ENCODE results near the gene SNRNP27. TPM values are rescaled to one million over a fixed set of nuclear protein-coding genes. Genes with fewer than 3 reads are reported as not detected.

Gene SNRNP27, protein sequence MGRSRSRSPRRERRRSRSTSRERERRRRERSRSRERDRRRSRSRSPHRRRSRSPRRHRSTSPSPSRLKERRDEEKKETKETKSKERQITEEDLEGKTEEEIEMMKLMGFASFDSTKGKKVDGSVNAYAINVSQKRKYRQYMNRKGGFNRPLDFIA
- polyA plus RNA-seq (2011; rRNA removed) (14.3 and 33.9 TPM in 2 replicates), polyA minus RNA-seq (2011; rRNA and poly(A)+ RNA removed) (6.4 and 9.7 TPM in 2 replicates)

DNA sequence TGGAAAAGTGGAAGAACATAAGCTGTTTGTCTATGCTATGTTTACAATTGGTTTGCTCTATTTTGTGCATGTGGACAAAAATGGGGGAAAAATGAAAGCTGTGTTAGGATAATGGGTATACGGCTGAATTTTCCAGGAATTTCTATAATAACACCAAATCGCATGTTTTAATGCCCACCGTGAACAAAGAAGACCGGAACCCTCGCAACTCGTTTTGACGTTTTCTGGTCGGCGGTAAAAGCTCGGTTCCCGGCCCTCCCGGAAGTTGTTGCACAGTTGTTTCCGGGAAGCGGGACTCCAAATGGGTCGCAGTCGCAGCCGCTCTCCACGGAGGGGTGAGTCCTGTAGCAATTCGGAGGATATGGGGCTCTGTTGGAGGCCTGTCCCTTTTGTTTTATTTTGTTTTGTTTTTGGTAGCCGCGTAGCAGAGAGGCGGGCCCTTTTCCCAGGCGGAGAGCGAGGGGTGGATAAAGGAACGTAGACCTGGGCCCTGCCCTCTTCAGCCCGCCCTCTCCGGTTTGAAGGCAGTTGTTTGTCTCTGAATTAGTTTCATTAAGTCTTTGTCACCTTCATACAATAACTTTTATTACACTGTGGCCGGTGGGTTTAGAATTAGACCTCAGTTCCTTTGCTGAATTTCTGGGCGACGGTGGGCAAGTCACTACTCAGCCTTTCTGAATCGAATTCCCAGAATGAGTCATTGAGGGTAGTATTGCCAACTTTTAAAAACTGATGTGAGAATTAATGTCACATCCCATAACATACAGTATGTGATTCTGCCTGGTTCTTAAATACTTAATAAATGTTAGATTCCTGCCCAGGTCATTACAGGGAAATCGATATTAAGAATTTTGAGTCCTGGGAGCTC is at the start of gene SNRNP27:
Gene SNRNP27 (plus strand): TSS at position 273 of the 868 bp plus-strand sequence. CDS start 29 bp downstream, at position 302.
- TF ChIP-seq, protein P1, sequence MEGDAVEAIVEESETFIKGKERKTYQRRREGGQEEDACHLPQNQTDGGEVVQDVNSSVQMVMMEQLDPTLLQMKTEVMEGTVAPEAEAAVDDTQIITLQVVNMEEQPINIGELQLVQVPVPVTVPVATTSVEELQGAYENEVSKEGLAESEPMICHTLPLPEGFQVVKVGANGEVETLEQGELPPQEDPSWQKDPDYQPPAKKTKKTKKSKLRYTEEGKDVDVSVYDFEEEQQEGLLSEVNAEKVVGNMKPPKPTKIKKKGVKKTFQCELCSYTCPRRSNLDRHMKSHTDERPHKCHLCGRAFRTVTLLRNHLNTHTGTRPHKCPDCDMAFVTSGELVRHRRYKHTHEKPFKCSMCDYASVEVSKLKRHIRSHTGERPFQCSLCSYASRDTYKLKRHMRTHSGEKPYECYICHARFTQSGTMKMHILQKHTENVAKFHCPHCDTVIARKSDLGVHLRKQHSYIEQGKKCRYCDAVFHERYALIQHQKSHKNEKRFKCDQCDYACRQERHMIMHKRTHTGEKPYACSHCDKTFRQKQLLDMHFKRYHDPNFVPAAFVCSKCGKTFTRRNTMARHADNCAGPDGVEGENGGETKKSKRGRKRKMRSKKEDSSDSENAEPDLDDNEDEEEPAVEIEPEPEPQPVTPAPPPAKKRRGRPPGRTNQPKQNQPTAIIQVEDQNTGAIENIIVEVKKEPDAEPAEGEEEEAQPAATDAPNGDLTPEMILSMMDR (IDR thresholded peaks at IDR 0.05; ENCODE audit: insufficient read depth, low read depth, low read length), result no peak
- Histone ChIP-seq H3K27me3 (ENCODE audit: control insufficient read depth, insufficient read depth, low read length) (no peaks in the 10 kb centered on the region), H3K36me3 (ENCODE audit: control insufficient read depth, insufficient read depth, low read length) (peaks cover 6% of the 10 kb centered on the region), H3K4me3 (ENCODE audit: low read depth, low read length) (peak within 1 kb of the TSS; percentile 71)
- POLR2A ChIA-PET, result interaction anchor here (0.6 kb wide), 1 partner anchor 36 kb away, joined by 3 read pairs; no protein-coding TSS in a partner anchor
- CTCF ChIA-PET, result interaction anchor here (0.8 to 1.6 kb wide), 5 partner anchors 17 to 249 kb away, joined by 3 to 4 read pairs (median 3); no protein-coding TSS in a partner anchor
- peak; percentile 20 for DNase-seq (ENCODE audit: low read depth)

DNA sequence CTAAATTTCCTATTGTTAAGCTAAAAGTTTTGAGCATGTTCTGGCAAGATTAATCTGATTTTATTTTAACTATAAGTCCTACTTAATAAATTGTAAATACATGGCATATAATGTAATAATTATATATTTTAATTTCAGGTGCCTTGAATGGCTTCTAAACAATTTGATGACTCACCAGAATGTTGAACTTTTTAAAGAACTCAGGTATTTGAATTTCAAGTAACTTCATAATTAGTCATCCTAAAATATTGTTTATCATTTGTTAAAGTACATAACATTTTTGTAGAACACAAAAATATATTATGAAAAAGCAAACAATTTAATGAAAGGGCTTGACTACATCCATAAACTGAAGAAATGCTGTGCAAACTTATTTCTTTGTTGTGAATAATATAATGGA is 49.8 kb upstream of the SNRNP27 start:
- peaks cover 1% of the 10 kb centered on the region for H3K36me3 ChIP-seq (ENCODE audit: control insufficient read depth, insufficient read depth, low read length)
- ChIA-PET CTCF (no interaction called here), POLR2A (no interaction called here)
- H3K4me3 ChIP-seq (ENCODE audit: low read depth, low read length), result no peak overlapping the region
- TF ChIP-seq, protein P1 (IDR thresholded peaks at IDR 0.05; ENCODE audit: insufficient read depth, low read depth, low read length), result no peak
- no peak for DNase-seq (ENCODE audit: low read depth)
- no peaks in the 10 kb centered on the region for H3K27me3 ChIP-seq (ENCODE audit: control insufficient read depth, insufficient read depth, low read length)

DNA sequence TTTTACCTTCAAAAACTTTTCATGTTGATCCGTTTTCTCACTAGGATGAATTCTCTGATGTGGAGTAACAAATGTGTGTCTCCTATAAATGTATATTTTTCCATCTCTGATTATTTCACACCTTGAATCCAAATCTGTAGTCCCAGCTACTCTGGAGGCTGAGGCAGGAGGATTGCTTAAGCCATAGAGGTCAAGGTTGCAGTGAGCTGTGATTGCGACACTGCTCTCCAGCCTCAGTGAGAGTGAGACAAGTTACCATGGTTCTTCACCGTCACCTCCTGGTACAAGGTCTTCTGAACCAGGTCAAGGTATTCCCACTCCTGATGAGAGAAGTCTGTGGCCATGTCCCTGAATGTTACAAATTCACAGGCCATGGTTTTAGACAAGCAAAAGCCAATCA is 49.2 kb upstream of the SNRNP27 start:
- CTCF ChIA-PET, result no interaction called here

DNA sequence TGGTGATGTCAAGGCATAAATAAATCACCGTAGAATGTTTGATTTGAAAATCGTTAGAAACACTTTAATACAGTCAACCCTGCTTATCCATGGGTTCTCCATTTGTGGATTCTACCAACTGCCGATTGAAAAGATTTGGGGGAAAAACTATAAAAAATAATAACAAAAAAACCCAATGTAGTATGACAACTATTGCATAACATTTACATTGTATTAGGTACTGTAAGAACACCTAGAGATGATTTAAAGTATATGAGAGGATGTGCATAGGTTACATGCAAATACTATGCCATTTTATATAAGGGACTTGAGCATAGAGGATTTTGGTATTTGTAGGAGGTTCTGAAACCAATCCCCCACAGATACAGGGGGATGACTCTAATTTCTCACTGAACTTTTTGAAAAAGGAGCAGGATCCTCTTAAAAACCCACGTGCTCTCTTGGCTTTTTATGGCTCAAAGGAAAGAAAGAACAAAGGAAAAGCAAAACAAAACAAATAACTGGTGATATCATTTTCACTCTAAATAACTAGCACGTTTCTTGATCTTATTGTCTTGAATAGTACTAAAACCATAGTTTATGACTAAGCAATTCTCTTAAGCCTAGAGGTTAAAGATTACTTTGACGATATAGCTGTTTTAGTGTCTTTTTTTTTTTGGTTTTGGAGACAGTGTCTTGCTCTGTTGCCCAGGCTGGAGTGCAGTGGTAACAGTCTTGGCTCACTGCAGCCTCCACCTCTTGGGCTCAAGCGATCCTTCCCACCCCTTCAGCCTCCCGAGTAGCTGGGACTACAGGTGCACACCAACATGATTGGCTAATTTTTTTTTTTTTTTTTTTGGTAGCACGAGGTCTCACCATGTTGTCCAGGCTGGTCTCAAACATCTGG is 47.3 kb upstream of the SNRNP27 start:
- CTCF ChIA-PET, result interaction anchor here (0.8 kb wide), 1 partner anchor 10 kb away, joined by 3 read pairs; no protein-coding TSS in a partner anchor
- peaks cover 1% of the 10 kb centered on the region for H3K36me3 ChIP-seq (ENCODE audit: control insufficient read depth, insufficient read depth, low read length)
- POLR2A ChIA-PET, result no interaction called here
- H3K4me3 ChIP-seq (ENCODE audit: low read depth, low read length), result no peak overlapping the region
- DNase-seq (ENCODE audit: low read depth), result no peak
- TF ChIP-seq, protein P1 (IDR thresholded peaks at IDR 0.05; ENCODE audit: insufficient read depth, low read depth, low read length), result no peak
- no peaks in the 10 kb centered on the region for H3K27me3 ChIP-seq (ENCODE audit: control insufficient read depth, insufficient read depth, low read length)

More for the DNA sequence above, 49.2 kb upstream of the SNRNP27 start:
- no peak for DNase-seq (ENCODE audit: low read depth)
- POLR2A ChIA-PET, result no interaction called here
- Histone ChIP-seq H3K36me3 (ENCODE audit: control insufficient read depth, insufficient read depth, low read length) (peaks cover 1% of the 10 kb centered on the region), H3K4me3 (ENCODE audit: low read depth, low read length) (no peak overlapping the region), H3K27me3 (ENCODE audit: control insufficient read depth, insufficient read depth, low read length) (no peaks in the 10 kb centered on the region)
- TF ChIP-seq, protein P1 (IDR thresholded peaks at IDR 0.05; ENCODE audit: insufficient read depth, low read depth, low read length), result no peak

All from BJ (cell line).